A549 (cell line): ENCODE data around the gene SOS1. TPM values are rescaled to one million over a fixed set of nuclear protein-coding genes. Genes with fewer than 3 reads are reported as not detected.

Source experiments
- ATAC-seq, 2 experiments: fragments of 200-7000 bp in 1 of 2; fragments of >200 bp in 1 of 2; cut with Nextera tagmentation in 1 of 2; cut with Tn5 transposase in 1 of 2; 3 replicates each; pipeline versions ENCODE4 v1.8.0 to v1.9.1; 2018 to 2020; ENCODE audit warnings: mild to moderate bottlenecking in 1 of 2, moderate library complexity in 1 of 2
- CTCF ChIA-PET: fragments of 300-600 bp; sonication (Branson Sonifier 250); formaldehyde crosslinking; extraction: SDS; loops from one replicate; lab custom pipeline; 2021; ENCODE audit warnings: antibody characterized with exemption, inconsistent platforms; lab: Yijun Ruan, JAX
- POLR2A ChIA-PET: fragments of 350-600 bp; formaldehyde crosslinking; extraction: SDS; loops from one replicate; lab custom pipeline; 2021; ENCODE audit warnings: antibody characterized with exemption, inconsistent platforms; lab: Yijun Ruan, JAX
- DNase-seq, 2 experiments: peaks; one replicate each; pipeline versions ENCODE4 v3.0.0 to v3.0.0-alpha.2; 2011 to 2016; ENCODE audit warnings: low read depth in 1 of 2, low spot score in 1 of 2
- FAIRE-seq: peaks from 2 replicates; lab custom pipeline; 2011; peaks lifted over from hg19 to GRCh38; lab: Jason Lieb, UNC
- H3K27ac ChIP-seq, 2 experiments: fragments of >200 bp; sonication (Bioruptor Twin); formaldehyde crosslinking; 3 replicates each; pipeline ENCODE4 v1.5.1; 2016 to 2017
- H3K4me1 ChIP-seq: fragments of >200 bp; sonication (Bioruptor Twin); formaldehyde crosslinking; 3 replicates; pipeline ENCODE4 v1.6.1; 2016
- H3K4me2 ChIP-seq: fragments of >200 bp; sonication (Bioruptor Twin); formaldehyde crosslinking; 3 replicates; pipeline ENCODE4 v1.6.1; 2016
- H3K4me3 ChIP-seq: fragments of >200 bp; sonication (Bioruptor Twin); formaldehyde crosslinking; 3 replicates; pipeline ENCODE4 v1.5.1; 2016
- H3K9me3 ChIP-seq: fragments of >200 bp; sonication (Bioruptor Twin); formaldehyde crosslinking; 3 replicates; pipeline ENCODE4 v1.6.1; 2016
- ATOH8 ChIP-seq: fragments of 250-450 bp; sonication (Bioruptor Pico); IDR thresholded peaks from 2 replicates; pipeline ENCODE4 v1.5.0; 2020; ENCODE audit warnings: low read depth, mild to moderate bottlenecking, moderate library complexity
- BCL3 ChIP-seq: fragments of >200 bp; sonication (Bioruptor Twin); formaldehyde crosslinking; IDR thresholded peaks from 3 replicates; pipeline ENCODE4 v1.6.1; 2016
- BHLHE40 ChIP-seq: IDR thresholded peaks from 2 replicates; pipeline ENCODE4 v1.6.1; 2012; ENCODE audit warnings: low read depth, low read length, inconsistent platforms
- CBX8 ChIP-seq: fragments of 200-600 bp; sonication (generic); IDR thresholded peaks from 2 replicates; pipeline ENCODE4 v1.6.1; 2016
- CEBPB ChIP-seq, 2 experiments: fragments of >200 bp in 1 of 2; sonication (Bioruptor Twin) in 1 of 2; formaldehyde crosslinking in 1 of 2; IDR thresholded peaks; 2 replicates each; pipeline ENCODE4 v1.6.1; 2012 to 2016
- CHD2 ChIP-seq: fragments of 150-350 bp; IDR thresholded peaks from 2 replicates; pipeline ENCODE4 v1.6.1; 2014; ENCODE audit warnings: low read length; ENCODE audit not compliant: partially characterized antibody
- CHD4 ChIP-seq: fragments of 200-600 bp; sonication (generic); IDR thresholded peaks from 2 replicates; pipeline ENCODE4 v1.6.1; 2016; ENCODE audit warnings: antibody characterized with exemption, mild to moderate bottlenecking, borderline replicate concordance
- CTCF ChIP-seq: fragments of >200 bp; sonication (Bioruptor Twin); formaldehyde crosslinking; IDR thresholded peaks from 3 replicates; pipeline ENCODE4 v1.5.1; 2016
- E2F6 ChIP-seq: IDR thresholded peaks from 2 replicates; pipeline ENCODE4 v1.6.1; 2012; ENCODE audit warnings: low read depth, borderline replicate concordance
- EHMT2 ChIP-seq: fragments of 200-600 bp; sonication (generic); IDR thresholded peaks from 2 replicates; pipeline ENCODE4 v1.6.1; 2016; ENCODE audit warnings: antibody characterized with exemption, low read depth, mild to moderate bottlenecking, moderate library complexity
- ESRRA ChIP-seq: fragments of 150-350 bp; IDR thresholded peaks from 2 replicates; pipeline ENCODE4 v1.6.1; 2014; ENCODE audit warnings: mild to moderate bottlenecking, low read length, borderline replicate concordance
- FOSL2 ChIP-seq, 2 experiments: fragments of 450-650 bp in 1 of 2; fragments of >200 bp in 1 of 2; sonication (Bioruptor Twin) in 1 of 2; formaldehyde crosslinking; IDR thresholded peaks; 2 replicates each; pipeline versions ENCODE4 v1.5.0 to v1.6.1; 2016 to 2020; ENCODE audit warnings: mild to moderate bottlenecking in 1 of 2, moderate library complexity in 1 of 2
- GATA3 ChIP-seq: IDR thresholded peaks from 2 replicates; pipeline ENCODE4 v1.6.1; 2012; ENCODE audit warnings: borderline replicate concordance
- HDAC2 ChIP-seq: fragments of 200-600 bp; sonication (generic); IDR thresholded peaks from 2 replicates; pipeline ENCODE4 v1.6.1; 2016
- HOXA7 ChIP-seq: fragments of 250-450 bp; sonication (Bioruptor Pico); IDR thresholded peaks from 2 replicates; pipeline ENCODE4 v1.5.0; 2020; ENCODE audit warnings: mild to moderate bottlenecking, moderate library complexity
- JUN ChIP-seq, 2 experiments: fragments of >200 bp; sonication (Bioruptor Twin); formaldehyde crosslinking; IDR thresholded peaks; 2 replicates in 1 of 2; 3 replicates in 1 of 2; pipeline ENCODE4 v1.6.1; 2016 to 2017
- MAX ChIP-seq: IDR thresholded peaks from 2 replicates; pipeline ENCODE4 v1.6.1; 2012
- MYC ChIP-seq: IDR thresholded peaks from 2 replicates; pipeline ENCODE4 v1.6.1; 2012; ENCODE audit warnings: mild to moderate bottlenecking, inconsistent platforms, low read length, improper control_type of control experiment, borderline replicate concordance
- NFE2L2 ChIP-seq: fragments of 150-350 bp; conservative IDR thresholded peaks from 2 replicates; pipeline ENCODE4 v1.6.1; 2014; ENCODE audit warnings: low read length
- NR3C1 ChIP-seq: fragments of >200 bp; sonication (Bioruptor Twin); formaldehyde crosslinking; IDR thresholded peaks from 3 replicates; pipeline ENCODE4 v1.6.1; 2017
- PBX3 ChIP-seq: IDR thresholded peaks from 2 replicates; pipeline ENCODE4 v1.6.1; 2012
- PHF8 ChIP-seq: fragments of 200-600 bp; sonication (generic); IDR thresholded peaks from 2 replicates; pipeline ENCODE4 v1.6.1; 2016; ENCODE audit warnings: low read depth, mild to moderate bottlenecking, antibody characterized with exemption, moderate library complexity, borderline replicate concordance
- POLR2A ChIP-seq: IDR thresholded peaks from 2 replicates; pipeline ENCODE4 v1.6.1; 2012; ENCODE audit warnings: mild to moderate bottlenecking, low read length
- POLR2AphosphoS2 ChIP-seq: conservative IDR thresholded peaks from 2 replicates; pipeline ENCODE4 v1.6.1; 2012; ENCODE audit warnings: low read length, improper control_type of control experiment, inconsistent platforms
- RAD21 ChIP-seq, 2 experiments: fragments of >200 bp in 1 of 2; sonication (Bioruptor Twin) in 1 of 2; formaldehyde crosslinking in 1 of 2; IDR thresholded peaks in 1 of 2; conservative IDR thresholded peaks in 1 of 2; 2 replicates in 1 of 2; 3 replicates in 1 of 2; pipeline ENCODE4 v1.6.1; 2012 to 2018; ENCODE audit warnings: inconsistent platforms in 1 of 2
- RCOR1 ChIP-seq: fragments of 150-350 bp; IDR thresholded peaks from 2 replicates; pipeline ENCODE4 v1.6.1; 2014; ENCODE audit warnings: antibody characterized with exemption, low read length, low read depth
- SMC3 ChIP-seq: fragments of >200 bp; sonication (Bioruptor Twin); formaldehyde crosslinking; IDR thresholded peaks from 3 replicates; pipeline ENCODE4 v1.6.1; 2018; ENCODE audit warnings: inconsistent platforms
- USF2 ChIP-seq: fragments of 450-650 bp; IDR thresholded peaks from 2 replicates; pipeline ENCODE4 v1.6.1; 2014; ENCODE audit warnings: antibody characterized with exemption
- whole genome bisulfite sequencing: methylation state at CpG from one replicate; pipeline ENCODE4 v1.1.6; 2017; ENCODE audit errors: missing lambda C conversion rate; 5-methylcytosine and 5-hydroxymethylcytosine counted together
- polyA plus RNA-seq, 4 experiments: library from polyadenylated mRNA; depleted of rRNA in 3 of 4; stranded (reverse); fragments of >200 nt; fragmentation: RNase III in 1 of 4; extraction: RNeasy Plus Mini Kit Qiagen cat#74134 plus additional on column Dnase treatment in 1 of 4; gene quantifications; 2 replicates in 3 of 4; 3 replicates in 1 of 4; pipeline ENCODE4 v1.2.3, GENCODE V29; 2011 to 2017

Gene SOS1
- polyA plus RNA-seq, 2 of the 4 experiments (the other 2 are of a cell fraction) = 19.6 to 48.9 TPM

- FAIRE-seq (no peak), DNase-seq (peak; percentile 89 to 99), ATAC-seq (peak; percentile 73 to 88)
- Histone ChIP-seq H3K4me1 (peaks cover 14% of the 10 kb centered on the region; the same call in 2 of the 3 replicates), H3K4me2 (peak overlapping the region; percentile 80), H3K27ac (peak overlapping the region; percentile 84 to 89), H3K9me3 (no peaks in the 10 kb centered on the region), H3K4me3 (peak overlapping the region; percentile 61)
- 2% methylated on average over 37 of the region's 58 CpGs for WGBS
- POLR2A ChIA-PET = interaction anchor here (0.5 to 1.9 kb wide), 6 partner anchors 15 to 373 kb away, joined by 3 to 8 read pairs (median 4); partner anchors contain the start of genes DHX57, MORN2 and SRSF7
- peak in 1 of 2 experiments; percentile 72; a peak in 3 of 4 replicates for TF ChIP-seq CEBPB (IDR thresholded peaks at IDR 0.05)
- TF ChIP-seq HOXA7 (CRISPR knock-in tag) = no peak
- TF ChIP-seq BCL3 = peak; percentile 81
- peak; percentile 59; the same call in 1 of the 2 replicates for TF ChIP-seq ESRRA
- TF ChIP-seq ATOH8 (CRISPR knock-in tag) = peak; percentile 79; the same call in 1 of the 2 replicates
- TF ChIP-seq RAD21 (conservative IDR thresholded peaks at IDR 0.05 in 1 of 2, IDR thresholded peaks at IDR 0.05 in 1 of 2) = peak in 1 of 2 experiments; percentile 68; a peak in 3 of 5 replicates
- peak; percentile 61; the same call in 1 of the 2 replicates for TF ChIP-seq PBX3
- no peak for TF ChIP-seq EHMT2
- peak; percentile 77 for TF ChIP-seq POLR2A
- peak; percentile 75 for TF ChIP-seq BHLHE40
- TF ChIP-seq RCOR1 = no peak
- peak; percentile 95; the same call in 1 of the 2 replicates for TF ChIP-seq E2F6
- TF ChIP-seq FOSL2 (IDR thresholded peaks at IDR 0.05) = no peak
- 0 out of 2 replicates have a peak, but pooled peaks have one; percentile 13 for TF ChIP-seq FOSL2 (CRISPR knock-in tag; IDR thresholded peaks at IDR 0.05)
- TF ChIP-seq NR3C1 = no peak
- peak; percentile 95 for TF ChIP-seq MAX
- TF ChIP-seq SMC3 = peak; percentile 83
- no peak for TF ChIP-seq HDAC2
- peak; percentile 40 for TF ChIP-seq GATA3
- TF ChIP-seq CHD4 = no peak
- peak; percentile 71 to 92; a peak in 3 of 5 replicates for TF ChIP-seq JUN (IDR thresholded peaks at IDR 0.05)
- peak; percentile 46; the same call in 1 of the 2 replicates for TF ChIP-seq USF2
- TF ChIP-seq CBX8 = no peak
- peak; percentile 73; the same call in 1 of the 2 replicates for TF ChIP-seq PHF8
- no peak for TF ChIP-seq POLR2AphosphoS2
- TF ChIP-seq NFE2L2 = no peak
- peak; percentile 81 for TF ChIP-seq MYC
- TF ChIP-seq CHD2 = no peak
- TF ChIP-seq CTCF = peak; percentile 65
- CTCF ChIA-PET = interaction anchor here (0.6 to 3.6 kb wide), 29 partner anchors 8 to 606 kb away, joined by 3 to 28 read pairs (median 4); no protein-coding TSS in a partner anchor
Observed at GRCh38 chr2:39124000-39124745, 3.3 kb upstream of the SOS1 start.
